Tibial artery (tissue), 4 donors: Measurements from ENCODE around the gene CORO2B.

Experiments used
- DNase-seq, 2 donors: peaks; one replicate each; pipeline ENCODE4 v3.0.0-alpha.2; 2019
- H3K27ac ChIP-seq, 2 donors: fragments of 200-600 bp; sonication (generic) in 1 of 2; 1 replicate in 1 of 2; 2 replicates in 1 of 2; pipeline ENCODE4 v1.5.1; 2018 to 2019; ENCODE audit warnings: mild to moderate bottlenecking in 1 of 2
- H3K27me3 ChIP-seq, 2 donors: fragments of 200-600 bp; sonication (generic) in 1 of 2; one replicate each; pipeline versions ENCODE4 v1.5.1 to v1.6.0; 2016 to 2019
- H3K36me3 ChIP-seq, 3 donors: fragments of 200-600 bp; sonication (generic) in 2 of 3; one replicate each; pipeline ENCODE4 v1.5.1; 2016 to 2019; ENCODE audit warnings: mild to moderate bottlenecking in 2 of 3
- H3K4me1 ChIP-seq, 4 donors: fragments of 200-600 bp; sonication (generic) in 2 of 4; 1 replicate in 3 of 4; 2 replicates in 1 of 4; pipeline ENCODE4 v1.5.1; 2016 to 2019
- H3K4me3 ChIP-seq, 2 donors: fragments of 200-600 bp; sonication (generic) in 1 of 2; 1 replicate in 1 of 2; 2 replicates in 1 of 2; pipeline ENCODE4 v1.5.1; 2018 to 2019; ENCODE audit warnings: mild to moderate bottlenecking in 2 of 2
- H3K9me3 ChIP-seq, 3 donors: fragments of 200-600 bp; sonication (generic) in 1 of 3; one replicate each; pipeline ENCODE4 v1.5.1; 2016 to 2019
- CTCF ChIP-seq, 2 experiments: fragments of 200-600 bp in 1 of 2; fragments of 450-650 bp in 1 of 2; IDR thresholded peaks; one replicate each; pipeline ENCODE4 v1.5.1; 2017 to 2019; ENCODE audit warnings: antibody characterized with exemption in 2 of 2, mild to moderate bottlenecking in 1 of 2, moderate library complexity in 1 of 2
- intact Hi-C: fragments of 100-400 bp; cut with DNase I; formaldehyde crosslinking; loops from one replicate; pipeline ENCODE4 v1.15.0; 2023; ENCODE audit warnings: low total_unique reads

Gene CORO2B

GRCh38 chr15:68599153-68599545 is 20.4 kb downstream of the CORO2B start:
- TF ChIP-seq CTCF (IDR thresholded peaks at IDR 0.05): no peak
- H3K4me1 ChIP-seq: peaks cover 0 to 20% (median 9%) of the 10 kb centered on the region in 4 donors
- intact Hi-C loops: no loop called here
- H3K36me3 ChIP-seq: no peaks in the 10 kb centered on the region
- no peak overlapping the region for H3K4me3 ChIP-seq
- no peaks in the 10 kb centered on the region for H3K9me3 ChIP-seq
- no peak for DNase-seq
- H3K27me3 ChIP-seq: no peaks in the 10 kb centered on the region
- H3K27ac ChIP-seq: no peak overlapping the region

GRCh38 chr15:68599560-68600071 is 20.8 kb downstream of the CORO2B start:
- Histone ChIP-seq H3K4me3 (no peak overlapping the region), H3K9me3 (no peaks in the 10 kb centered on the region), H3K27ac (no peak overlapping the region), H3K36me3 (no peaks in the 10 kb centered on the region), H3K4me1 (peaks cover 0 to 20% (median 9%) of the 10 kb centered on the region in 4 donors), H3K27me3 (no peaks in the 10 kb centered on the region)
- no peak for DNase-seq
- intact Hi-C loops: no loop called here
- TF ChIP-seq CTCF (IDR thresholded peaks at IDR 0.05): no peak

GRCh38 chr15:68601206-68602197 is 22.7 kb downstream of the CORO2B start:
- no peak overlapping the region for H3K27ac ChIP-seq
- H3K4me1 ChIP-seq: peaks cover 0 to 24% (median 13%) of the 10 kb centered on the region in 4 donors
- TF ChIP-seq CTCF (IDR thresholded peaks at IDR 0.05): no peak
- H3K27me3 ChIP-seq: no peaks in the 10 kb centered on the region
- DNase-seq: no peak
- no peaks in the 10 kb centered on the region for H3K9me3 ChIP-seq
- intact Hi-C loops: no loop called here
- no peaks in the 10 kb centered on the region for H3K36me3 ChIP-seq
- H3K4me3 ChIP-seq: no peak overlapping the region

GRCh38 chr15:68602459-68603215 is 23.8 kb downstream of the CORO2B start:
- Histone ChIP-seq H3K4me1 (peaks cover 0 to 25% (median 15%) of the 10 kb centered on the region in 4 donors), H3K27ac (no peak overlapping the region), H3K27me3 (no peaks in the 10 kb centered on the region), H3K9me3 (no peaks in the 10 kb centered on the region), H3K36me3 (no peaks in the 10 kb centered on the region), H3K4me3 (no peak overlapping the region)
- no peak for DNase-seq
- intact Hi-C loops: no loop called here
- TF ChIP-seq CTCF (IDR thresholded peaks at IDR 0.05): no peak

- intact Hi-C loops: no loop called here
- Histone ChIP-seq H3K27me3 (no peaks in the 10 kb centered on the region), H3K27ac (no peak overlapping the region), H3K9me3 (no peaks in the 10 kb centered on the region), H3K4me1 (peaks cover 0 to 29% (median 17%) of the 10 kb centered on the region in 4 donors), H3K36me3 (no peaks in the 10 kb centered on the region), H3K4me3 (no peak overlapping the region)
- no peak for DNase-seq
- no peak for TF ChIP-seq CTCF (IDR thresholded peaks at IDR 0.05)
Measured at GRCh38 chr15:68603216-68603595, 24.4 kb downstream of the CORO2B start.
